Inferior parietal cortex (tissue), 1 donor: Measurements from ENCODE around the gene ZBTB40.

Experiments
- DNase-seq: peaks from one replicate; pipeline ENCODE4 v3.0.0-alpha.2; 2016; ENCODE audit errors: extremely low spot score

The ZBTB40 gene, protein sequence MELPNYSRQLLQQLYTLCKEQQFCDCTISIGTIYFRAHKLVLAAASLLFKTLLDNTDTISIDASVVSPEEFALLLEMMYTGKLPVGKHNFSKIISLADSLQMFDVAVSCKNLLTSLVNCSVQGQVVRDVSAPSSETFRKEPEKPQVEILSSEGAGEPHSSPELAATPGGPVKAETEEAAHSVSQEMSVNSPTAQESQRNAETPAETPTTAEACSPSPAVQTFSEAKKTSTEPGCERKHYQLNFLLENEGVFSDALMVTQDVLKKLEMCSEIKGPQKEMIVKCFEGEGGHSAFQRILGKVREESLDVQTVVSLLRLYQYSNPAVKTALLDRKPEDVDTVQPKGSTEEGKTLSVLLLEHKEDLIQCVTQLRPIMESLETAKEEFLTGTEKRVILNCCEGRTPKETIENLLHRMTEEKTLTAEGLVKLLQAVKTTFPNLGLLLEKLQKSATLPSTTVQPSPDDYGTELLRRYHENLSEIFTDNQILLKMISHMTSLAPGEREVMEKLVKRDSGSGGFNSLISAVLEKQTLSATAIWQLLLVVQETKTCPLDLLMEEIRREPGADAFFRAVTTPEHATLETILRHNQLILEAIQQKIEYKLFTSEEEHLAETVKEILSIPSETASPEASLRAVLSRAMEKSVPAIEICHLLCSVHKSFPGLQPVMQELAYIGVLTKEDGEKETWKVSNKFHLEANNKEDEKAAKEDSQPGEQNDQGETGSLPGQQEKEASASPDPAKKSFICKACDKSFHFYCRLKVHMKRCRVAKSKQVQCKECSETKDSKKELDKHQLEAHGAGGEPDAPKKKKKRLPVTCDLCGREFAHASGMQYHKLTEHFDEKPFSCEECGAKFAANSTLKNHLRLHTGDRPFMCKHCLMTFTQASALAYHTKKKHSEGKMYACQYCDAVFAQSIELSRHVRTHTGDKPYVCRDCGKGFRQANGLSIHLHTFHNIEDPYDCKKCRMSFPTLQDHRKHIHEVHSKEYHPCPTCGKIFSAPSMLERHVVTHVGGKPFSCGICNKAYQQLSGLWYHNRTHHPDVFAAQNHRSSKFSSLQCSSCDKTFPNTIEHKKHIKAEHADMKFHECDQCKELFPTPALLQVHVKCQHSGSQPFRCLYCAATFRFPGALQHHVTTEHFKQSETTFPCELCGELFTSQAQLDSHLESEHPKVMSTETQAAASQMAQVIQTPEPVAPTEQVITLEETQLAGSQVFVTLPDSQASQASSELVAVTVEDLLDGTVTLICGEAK

DNA sequence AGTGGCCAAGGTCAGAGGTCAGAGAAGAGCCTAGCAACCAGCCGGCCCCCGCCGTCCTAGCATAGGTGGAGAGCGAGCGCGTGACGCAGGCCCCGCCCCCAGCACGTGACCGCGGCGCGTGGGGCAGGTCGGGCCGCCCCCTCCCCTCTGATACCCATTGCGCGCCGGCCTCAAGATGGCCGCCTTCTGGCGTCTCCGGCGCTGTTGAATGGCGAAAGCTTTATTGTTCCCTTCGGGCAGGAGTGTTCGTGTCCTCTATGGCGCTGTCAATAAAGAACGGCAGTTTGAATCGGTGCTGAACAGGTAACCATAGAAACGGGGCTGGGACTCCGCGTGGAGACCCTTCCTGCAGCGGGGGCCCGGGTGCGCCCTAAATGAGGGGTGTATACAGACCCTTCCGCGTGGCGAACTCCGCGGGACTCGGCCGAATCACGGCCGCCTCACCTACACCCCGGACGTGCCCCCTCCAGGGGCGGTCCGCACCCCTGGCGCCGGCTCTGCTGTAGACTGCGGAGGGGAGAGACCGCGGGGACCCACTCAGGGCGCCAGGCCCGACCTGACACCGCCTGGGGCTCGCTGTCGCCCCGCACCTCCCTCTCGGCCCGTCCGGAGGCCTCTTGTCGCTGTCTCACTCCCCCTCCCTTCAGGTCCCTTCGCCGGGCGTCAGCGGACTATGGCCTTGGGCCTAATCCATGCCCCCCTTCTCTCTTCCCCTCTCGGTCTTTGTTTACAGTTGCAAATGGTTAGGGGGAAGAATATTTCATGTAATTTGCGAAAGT is at the start of gene ZBTB40:
ZBTB40 (plus strand) TSS at position 150 of the 779 bp plus-strand sequence. CDS start 38,098 bp downstream, outside the sequence.
- peak; percentile 97 for DNase-seq

DNA sequence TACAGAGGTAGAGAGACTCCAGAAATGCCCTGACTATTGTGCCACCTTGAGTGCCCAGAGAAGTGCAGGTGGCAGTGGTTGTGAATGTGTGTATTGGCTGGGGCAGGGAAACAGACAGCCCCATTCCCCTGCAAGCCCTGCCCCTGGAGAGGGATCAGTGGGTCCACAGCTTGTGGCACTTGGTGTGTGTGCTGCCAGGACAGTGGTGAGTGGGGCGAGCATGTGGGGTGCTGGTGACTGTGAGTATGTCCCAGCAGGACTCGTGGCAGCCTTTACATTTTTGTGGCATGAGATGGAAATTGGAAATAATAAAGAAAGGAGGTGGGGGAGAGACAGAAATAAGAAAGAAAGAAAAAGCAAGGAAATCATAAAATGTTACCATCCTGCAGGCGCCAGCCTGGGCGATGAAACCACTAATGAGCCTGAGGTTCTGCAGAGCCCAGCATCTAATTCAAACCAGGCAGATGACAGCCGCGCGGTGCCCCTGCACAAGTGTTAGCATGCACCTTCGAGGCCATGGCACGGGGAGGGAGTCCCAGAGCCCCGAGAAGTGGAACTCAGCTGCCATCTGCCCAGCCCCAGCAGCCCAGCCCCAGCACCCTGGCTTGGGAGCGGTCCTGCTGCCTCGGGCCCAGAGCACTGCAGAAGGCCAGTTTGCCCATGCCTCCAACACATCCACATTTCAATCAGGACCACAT is 49.1 kb upstream of the ZBTB40 start:
- DNase-seq, result no peak

DNA sequence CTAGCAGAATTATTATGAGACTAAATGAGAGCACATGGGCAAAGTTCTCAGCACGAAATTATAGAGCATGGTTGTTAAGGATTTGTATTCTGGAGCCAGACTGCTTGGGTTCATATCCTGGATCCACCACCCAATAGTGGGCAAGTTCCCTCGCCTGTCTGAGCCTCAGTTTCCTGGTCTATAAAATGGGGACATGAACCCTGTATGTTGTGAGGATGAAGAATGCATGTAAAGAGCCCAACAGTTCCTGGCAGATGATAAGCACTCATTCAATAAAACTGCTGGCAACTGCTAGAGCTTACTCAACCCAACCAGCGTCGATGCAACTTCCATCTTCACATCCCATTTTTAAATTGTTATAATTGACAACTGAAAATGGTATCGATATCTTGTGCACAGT is 47.2 kb upstream of the ZBTB40 start:
- no peak for DNase-seq

DNA sequence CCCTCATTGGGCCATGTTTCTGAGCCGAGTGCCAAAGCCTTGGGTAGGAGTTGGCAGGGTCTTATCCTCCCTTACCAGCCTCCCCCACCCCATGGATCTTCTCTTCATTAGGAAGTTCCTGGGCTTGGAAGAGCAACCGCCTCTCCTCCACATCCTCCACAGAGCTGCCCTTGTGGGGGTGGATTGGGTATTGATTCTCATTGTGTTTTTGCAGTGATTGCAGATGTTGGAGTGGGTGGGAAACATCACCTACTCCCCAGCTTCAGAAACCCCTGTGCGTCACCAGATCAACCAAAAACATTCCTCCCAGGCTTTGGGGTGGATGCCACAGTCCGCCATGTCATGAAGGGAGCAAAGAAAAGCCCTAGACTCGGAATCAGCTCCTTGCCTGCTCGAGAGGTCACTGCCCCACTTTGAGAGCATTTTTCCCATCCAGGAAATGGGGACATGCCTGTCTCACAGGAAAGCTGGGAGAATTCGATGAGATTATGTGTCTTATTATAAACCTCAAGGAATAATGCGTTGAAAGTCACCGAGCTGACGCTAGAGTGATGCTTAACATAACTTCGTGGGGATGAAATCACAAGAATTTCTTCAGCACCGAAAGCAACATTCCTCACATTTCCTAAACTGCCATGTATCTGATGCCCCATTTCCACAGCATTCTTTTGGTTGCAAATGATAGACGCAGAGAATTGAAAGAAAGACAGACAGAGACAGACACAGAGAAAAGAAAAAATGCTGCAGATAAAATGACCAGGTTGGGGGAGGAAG is 44.7 kb upstream of the ZBTB40 start:
- DNase-seq, result no peak

DNA sequence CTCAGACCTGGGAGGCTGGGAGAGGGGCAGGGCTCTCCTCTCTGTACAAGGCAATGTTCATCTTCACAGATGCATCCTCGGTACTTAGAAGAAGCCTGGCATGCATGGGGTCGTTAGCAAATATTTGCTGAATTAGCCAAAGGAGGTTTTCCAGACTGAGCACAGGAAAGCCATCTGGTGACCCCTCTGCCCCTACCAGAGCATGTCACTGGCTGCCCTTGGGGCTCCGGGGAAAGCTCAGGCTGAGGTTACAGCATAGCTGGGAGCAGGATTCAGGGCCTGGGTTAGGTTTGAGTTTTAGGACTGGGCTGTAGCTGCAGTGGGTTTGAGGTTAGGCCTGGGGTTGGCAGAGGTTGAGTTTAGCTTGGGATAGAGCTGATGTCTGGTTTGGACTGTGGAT is 43.4 kb upstream of the ZBTB40 start:
- no peak for DNase-seq

DNA sequence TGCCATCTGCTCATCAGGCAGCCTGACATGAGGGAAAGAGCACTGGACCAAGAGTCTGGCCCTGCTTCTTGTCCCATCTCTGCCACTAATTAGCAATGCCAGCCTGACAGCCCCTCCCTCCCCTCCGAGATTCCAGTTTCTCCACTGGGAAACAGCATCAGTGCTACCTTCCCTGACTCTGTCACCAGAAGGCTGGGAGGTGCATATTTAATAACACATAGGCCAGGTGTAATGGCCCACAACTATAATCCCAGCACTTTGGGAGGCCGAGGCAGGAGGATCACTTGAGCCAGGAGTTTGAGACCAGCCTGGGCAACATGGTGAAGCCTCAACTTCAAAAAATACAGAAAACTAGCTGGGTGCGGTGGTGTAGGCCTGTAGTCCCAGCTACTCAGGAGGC is 41.2 kb upstream of the ZBTB40 start:
- DNase-seq, result no peak

DNA sequence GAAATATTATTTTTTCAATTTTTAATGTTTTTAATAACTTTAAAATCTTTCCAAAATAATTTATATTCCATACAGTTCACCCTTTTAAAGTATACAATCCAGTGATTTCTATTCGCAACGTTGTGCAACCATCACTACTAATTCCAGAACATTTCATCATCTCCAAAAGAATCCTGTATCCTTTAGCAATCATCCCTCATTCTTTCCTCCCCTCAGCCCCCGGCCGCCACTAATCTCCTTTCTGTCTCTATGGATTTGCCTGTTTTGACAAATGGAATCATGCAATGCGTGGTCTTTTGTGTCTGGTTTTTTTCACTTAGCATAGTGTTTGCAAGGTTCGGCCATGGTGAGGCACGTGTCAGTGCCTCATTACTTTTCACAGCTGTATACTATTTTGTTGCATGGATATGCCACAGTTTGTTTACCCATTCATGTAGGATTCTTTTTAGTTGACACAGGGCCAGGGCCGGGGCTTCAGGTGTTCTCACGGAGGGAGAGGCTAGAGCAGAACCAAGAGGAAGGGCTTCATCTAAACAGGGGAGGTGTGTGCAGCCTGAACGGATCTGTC is 40.6 kb upstream of the ZBTB40 start:
- DNase-seq, result no peak

DNA sequence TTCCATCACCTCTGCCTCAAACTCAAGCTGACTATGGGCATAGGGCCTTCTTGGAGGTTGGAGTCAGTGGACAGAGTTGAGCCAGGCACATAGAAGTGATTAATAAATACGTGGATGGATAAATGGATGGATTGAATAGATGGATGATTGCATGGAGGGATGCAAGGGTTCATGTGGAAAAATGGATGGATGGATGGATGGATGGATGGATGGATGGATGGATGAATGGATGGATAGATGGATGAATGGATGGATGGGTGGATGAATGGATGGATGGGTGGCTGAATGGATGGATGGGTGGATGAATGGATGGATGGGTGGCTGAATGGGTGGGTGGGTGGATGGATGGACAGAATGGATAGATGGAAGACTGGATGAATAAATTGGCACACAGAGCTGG is 40.1 kb upstream of the ZBTB40 start:
- no peak for DNase-seq

DNA sequence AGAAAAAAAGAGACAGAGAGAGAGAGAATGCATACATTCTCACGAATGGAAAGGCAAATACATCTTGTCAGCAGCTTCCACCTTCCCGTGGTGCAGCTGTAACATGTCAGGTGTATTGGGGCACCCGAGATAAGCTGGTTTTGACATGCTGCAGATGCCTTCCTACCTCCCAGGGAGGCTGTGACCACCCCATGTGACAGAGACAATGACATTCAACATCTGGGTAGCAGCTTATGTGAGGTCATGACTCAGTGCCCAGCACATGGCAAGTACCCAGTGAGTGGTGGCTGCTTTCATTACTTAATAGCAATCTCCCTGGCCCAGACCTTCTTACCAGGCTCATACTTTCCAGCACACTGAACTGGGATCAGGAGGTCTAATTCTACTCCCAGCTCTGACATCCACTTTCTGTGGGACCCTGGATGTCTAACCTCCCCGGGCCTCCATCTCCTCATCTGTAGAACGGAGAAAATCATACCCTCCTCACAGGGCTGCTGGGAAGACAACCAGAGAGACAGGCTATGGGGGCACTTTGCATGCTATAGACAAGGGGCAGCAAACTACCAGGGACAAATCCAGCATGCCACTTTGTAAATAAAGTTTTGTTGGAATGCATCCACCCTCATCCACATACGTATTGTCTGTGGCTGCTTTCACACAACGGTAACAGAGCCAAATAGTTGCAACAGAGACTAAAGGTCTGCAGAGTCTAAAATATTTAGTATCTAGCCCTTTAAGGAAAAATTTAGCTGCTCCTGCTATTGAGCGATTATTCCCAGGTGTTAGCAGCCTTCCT is 38.5 kb upstream of the ZBTB40 start:
- no peak for DNase-seq

DNA sequence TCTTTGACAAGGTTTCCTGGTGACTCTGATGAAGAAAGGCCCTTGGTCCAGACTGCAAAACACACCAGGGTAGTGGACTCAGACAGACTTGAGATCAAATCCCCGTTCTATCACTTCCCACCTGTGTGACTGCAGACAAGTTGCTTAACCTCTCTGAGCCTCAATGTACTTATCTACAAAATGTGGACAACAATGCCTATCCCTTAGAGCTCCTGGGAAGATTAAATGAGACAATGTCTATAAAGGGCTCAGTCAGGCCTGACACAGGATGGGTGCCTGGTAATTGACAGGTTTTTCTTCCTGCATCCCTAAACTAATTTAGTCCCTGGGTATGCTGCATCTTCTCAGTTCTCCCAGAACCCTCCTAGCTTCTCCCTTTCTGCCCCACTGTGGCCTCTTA is 37.9 kb upstream of the ZBTB40 start:
- no peak for DNase-seq

DNA sequence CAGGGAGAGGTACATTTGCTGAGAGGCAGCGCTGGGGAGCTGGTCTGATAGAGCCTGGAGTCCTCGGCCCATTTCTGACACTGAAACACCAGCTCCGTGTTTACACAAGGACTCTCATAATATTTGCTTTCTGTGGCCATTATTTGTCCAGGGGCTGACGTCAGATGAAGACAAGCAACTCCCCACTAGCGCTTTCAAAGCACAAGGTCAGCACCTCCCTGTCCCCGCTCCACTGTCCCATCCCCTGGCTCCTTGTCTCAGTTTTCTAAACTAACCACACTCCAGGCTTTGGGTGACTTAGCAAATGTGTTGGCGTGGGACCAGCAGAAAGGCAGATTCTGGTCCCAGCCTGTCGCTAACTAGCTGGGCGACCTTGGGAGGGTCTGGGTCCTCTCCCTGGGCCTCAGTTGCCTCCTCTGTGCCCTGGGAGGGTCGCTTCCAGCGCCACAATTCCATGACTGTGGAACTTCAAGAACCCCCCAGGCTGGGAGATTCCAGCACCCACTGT is 37.4 kb upstream of the ZBTB40 start:
- no peak for DNase-seq

DNA sequence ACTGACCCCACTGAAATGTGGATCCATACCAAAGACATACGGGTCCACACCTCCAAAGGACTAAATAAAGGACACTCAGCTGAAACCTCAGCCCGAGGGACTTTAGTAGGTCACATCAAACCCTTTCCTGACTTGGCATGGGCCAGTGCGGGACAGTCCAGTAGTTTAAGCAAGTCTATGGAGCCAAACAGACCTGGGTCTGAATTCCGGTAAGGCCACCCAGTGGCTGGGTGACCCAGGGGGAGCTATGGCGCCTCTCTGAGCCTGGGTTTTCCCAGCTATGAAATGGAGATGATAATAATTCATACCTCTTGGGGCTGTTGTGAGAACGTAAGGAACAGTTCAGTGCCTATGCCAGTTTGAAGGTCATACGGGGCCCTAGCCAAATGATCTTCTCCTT is 36.2 kb upstream of the ZBTB40 start:
- no peak for DNase-seq

DNA sequence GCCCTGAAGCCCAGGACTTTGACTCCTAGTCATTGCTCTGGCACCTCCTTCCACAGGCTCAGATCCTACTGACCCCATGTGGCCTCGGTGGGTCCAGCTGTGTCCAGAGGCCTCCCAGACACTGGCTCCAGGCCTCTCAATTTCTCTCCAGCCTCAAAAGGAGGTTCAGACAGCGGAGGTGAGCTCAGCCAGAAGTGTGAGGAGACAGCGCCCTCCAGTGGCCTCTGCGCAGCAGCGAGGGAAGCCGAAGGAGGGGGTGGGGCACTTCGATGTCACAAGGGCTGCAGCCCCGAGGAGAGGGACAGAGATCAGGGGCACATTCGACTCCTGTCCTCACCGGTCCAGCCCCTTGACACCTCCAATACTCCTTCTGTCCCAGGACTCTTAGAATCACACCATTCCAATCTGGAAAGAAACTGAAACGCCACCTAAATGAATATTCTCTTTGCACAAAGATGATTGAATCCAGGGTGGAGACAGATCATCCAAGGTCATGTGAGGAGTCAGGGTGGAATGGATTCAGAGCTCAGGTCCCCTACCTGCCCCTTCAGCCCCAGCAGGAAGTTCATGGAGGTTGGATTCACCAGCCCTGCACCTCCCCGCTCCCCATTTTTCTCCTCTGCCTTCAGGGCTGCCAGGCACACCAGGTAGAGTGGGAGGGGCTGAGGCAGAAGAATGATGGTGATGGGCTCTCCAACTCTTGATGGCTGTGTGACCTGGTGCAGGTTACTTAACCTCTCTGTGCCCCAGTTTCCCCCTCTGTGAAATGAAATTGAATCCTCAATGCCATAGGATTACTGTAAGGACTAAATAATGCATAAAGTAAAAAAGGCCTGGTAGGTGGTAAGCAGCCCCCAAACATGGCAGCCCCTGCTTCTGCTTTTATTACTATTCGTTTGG is 34.8 kb upstream of the ZBTB40 start:
- peak; percentile 80 for DNase-seq

DNA sequence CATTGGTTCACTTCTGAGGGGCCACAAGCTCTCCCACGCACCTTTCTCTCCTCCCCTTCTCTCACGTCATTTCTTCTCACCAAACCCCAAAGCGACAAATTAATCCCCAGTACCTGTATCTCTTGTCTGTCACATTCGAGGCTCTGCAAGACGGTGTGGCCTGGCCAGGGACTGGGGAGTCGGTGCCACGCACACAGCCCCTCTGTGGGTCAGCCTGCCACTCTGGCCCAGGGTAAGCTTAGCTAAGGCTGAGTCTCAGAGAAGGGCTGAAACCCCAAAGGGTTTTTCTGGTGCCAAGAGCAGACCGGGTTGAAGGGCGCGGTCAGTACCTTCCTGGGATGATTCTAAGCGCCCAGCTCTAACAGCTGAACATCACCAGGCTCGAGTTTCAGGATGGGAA is 34.2 kb upstream of the ZBTB40 start:
- DNase-seq, result no peak

DNA sequence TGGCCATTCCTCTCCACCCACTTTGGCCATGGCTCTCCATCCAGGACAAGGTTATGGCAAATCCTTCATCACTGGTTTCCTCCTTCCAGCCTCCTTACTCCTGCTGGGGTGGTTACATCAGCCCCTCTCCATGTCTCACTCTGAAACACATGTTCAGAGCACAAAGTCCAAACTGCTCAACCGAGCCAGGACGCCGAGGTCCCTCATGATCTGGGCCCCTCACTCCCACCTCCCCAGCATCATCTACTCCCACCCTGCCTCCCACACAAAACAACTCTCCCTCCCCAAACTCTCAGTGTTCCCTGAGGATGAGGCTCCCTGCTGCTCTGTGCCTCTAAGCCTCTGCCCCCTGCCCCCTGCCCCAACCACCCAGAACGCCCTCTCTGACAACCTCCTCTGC is 33.3 kb upstream of the ZBTB40 start:
- no peak for DNase-seq

DNA sequence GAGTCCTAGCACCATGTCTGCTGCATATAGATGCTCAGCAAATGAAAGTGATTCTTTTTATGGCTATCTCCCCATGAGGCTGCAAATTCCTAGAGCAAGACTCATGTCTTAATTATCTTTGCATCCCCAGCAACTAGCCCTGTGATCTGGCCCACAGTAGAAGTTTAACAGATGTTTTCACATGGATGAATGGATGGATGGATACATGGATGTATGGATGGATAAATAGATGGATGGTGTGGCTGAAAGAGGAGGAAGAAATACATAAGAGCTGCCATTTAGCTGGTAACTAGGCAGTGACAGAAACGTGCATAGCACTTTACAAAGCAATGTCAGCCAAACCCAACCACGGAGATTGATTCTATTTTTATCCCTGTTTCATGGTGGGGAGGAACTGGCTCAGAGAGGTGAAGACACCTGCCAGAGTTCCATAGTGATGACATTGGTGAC is 32.7 kb upstream of the ZBTB40 start:
- DNase-seq, result no peak

DNA sequence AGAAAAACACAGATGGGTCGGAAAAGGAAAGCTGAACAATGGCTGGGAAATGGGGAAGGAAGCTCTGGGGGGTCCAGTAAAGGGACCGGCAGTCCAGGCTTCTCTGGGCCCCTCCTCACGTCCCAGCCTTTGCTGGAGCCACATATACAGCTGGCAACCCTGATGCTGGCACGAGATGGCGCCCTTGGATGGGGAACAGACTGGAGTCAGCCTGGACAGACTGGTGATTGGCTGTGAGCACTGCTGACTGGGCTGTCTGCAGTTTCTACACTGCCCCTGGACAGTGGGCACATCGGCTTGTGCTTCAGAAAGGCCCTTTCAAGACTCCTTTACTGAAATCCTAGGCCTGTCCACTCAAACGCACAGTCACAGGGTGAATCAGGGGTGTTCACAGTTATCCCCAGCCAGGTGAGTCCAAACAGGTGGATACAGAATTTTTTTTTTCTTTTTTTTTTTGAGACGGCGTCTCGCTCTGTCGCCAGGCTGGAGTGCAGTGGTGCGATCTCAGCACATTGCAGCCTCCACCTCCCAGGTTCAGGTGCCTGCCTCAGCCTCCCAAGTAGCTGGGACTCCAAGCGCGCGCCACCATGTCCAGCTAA is 31.1 kb upstream of the ZBTB40 start:
- DNase-seq, result peak; percentile 81
